Left ventricle myocardium inferior (tissue), 1 donor: ENCODE measurements around the gene TBX18. TPM values are rescaled to one million over a fixed set of nuclear protein-coding genes. Genes with fewer than 3 reads are reported as not detected.

Source experiments
- DNase-seq: peaks from one replicate; pipeline ENCODE4 v3.0.0-alpha.2; 2020
- H3K27ac ChIP-seq: fragments of 200-600 bp; replicated peaks from 2 replicates; pipeline ENCODE4 v1.8.0; 2021
- H3K27me3 ChIP-seq: fragments of 200-600 bp; 2 replicates; pipeline ENCODE4 v1.8.0; 2021; ENCODE audit warnings: low read depth
- H3K36me3 ChIP-seq: fragments of 200-600 bp; 2 replicates; pipeline ENCODE4 v1.8.0; 2021
- H3K4me1 ChIP-seq: fragments of 200-600 bp; 2 replicates; pipeline ENCODE4 v1.8.0; 2021
- H3K4me3 ChIP-seq: fragments of 200-600 bp; 2 replicates; pipeline ENCODE4 v1.8.0; 2021; ENCODE audit warnings: mild to moderate bottlenecking, moderate library complexity
- H3K9me3 ChIP-seq: fragments of 200-600 bp; replicated peaks from 2 replicates; pipeline ENCODE4 v1.8.0; 2021
- CTCF ChIP-seq: fragments of 200-600 bp; IDR thresholded peaks from 2 replicates; pipeline ENCODE4 v1.8.0; 2021; ENCODE audit warnings: antibody characterized with exemption, mild to moderate bottlenecking, borderline replicate concordance
- intact Hi-C: fragments of 100-400 bp; cut with micrococcal nuclease; formaldehyde crosslinking; loops from one replicate; pipeline ENCODE4 v1.11.0; 2022
- total RNA-seq: library from RNA; stranded (reverse); fragmentation: NEBNext Ultra II Directional; extraction: Animal tissue kit (Norgen Biotek cat#: 25700); gene quantifications from one replicate; pipeline ENCODE4 v1.2.1, GENCODE V29; 2021
- donor health status: DM: no; HTN: yes; CAD: no; lungs with severe emphysema.

Gene TBX18
- total RNA-seq, 1 donor from 2014 or later: 3.5 TPM

GRCh38 chr6:84674395-84674794 is 90.0 kb downstream of the TBX18 start:
- no peak for DNase-seq
- Histone ChIP-seq H3K36me3 (no peaks in the 10 kb centered on the region), H3K9me3 (peaks cover 4% of the 10 kb centered on the region), H3K4me3 (no peak overlapping the region), H3K27ac (no peak overlapping the region), H3K4me1 (no peaks in the 10 kb centered on the region), H3K27me3 (no peaks in the 10 kb centered on the region)
- no peak for TF ChIP-seq CTCF
- intact Hi-C loops: no loop called here

GRCh38 chr6:84671183-84671582 is 93.2 kb downstream of the TBX18 start:
- H3K9me3 ChIP-seq: peaks cover 3% of the 10 kb centered on the region
- H3K4me3 ChIP-seq: no peak overlapping the region
- H3K4me1 ChIP-seq: no peaks in the 10 kb centered on the region
- DNase-seq: no peak
- TF ChIP-seq CTCF: no peak
- no peaks in the 10 kb centered on the region for H3K36me3 ChIP-seq
- H3K27me3 ChIP-seq: no peaks in the 10 kb centered on the region
- no peak overlapping the region for H3K27ac ChIP-seq
- intact Hi-C loops: no loop called here

GRCh38 chr6:84669945-84670344 is 94.5 kb downstream of the TBX18 start:
- Histone ChIP-seq H3K4me1 (no peaks in the 10 kb centered on the region), H3K36me3 (no peaks in the 10 kb centered on the region), H3K27me3 (no peaks in the 10 kb centered on the region), H3K27ac (no peak overlapping the region), H3K9me3 (peaks cover 3% of the 10 kb centered on the region), H3K4me3 (no peak overlapping the region)
- TF ChIP-seq CTCF: no peak
- intact Hi-C loops: no loop called here
- DNase-seq: no peak

- Histone ChIP-seq H3K9me3 (peaks cover 3% of the 10 kb centered on the region), H3K4me1 (no peaks in the 10 kb centered on the region), H3K36me3 (no peaks in the 10 kb centered on the region), H3K27ac (no peak overlapping the region), H3K4me3 (no peak overlapping the region), H3K27me3 (no peaks in the 10 kb centered on the region)
- DNase-seq: no peak
- intact Hi-C loops: no loop called here
- TF ChIP-seq CTCF: no peak
These were observed 96.9 kb downstream of the TBX18 start for GRCh38 chr6:84667252-84668213.

- H3K9me3 ChIP-seq: peaks cover 3% of the 10 kb centered on the region
- DNase-seq: no peak
- no peak overlapping the region for H3K4me3 ChIP-seq
- H3K36me3 ChIP-seq: no peaks in the 10 kb centered on the region
- TF ChIP-seq CTCF: no peak
- H3K27ac ChIP-seq: no peak overlapping the region
- no peaks in the 10 kb centered on the region for H3K4me1 ChIP-seq
- intact Hi-C loops: no loop called here
- H3K27me3 ChIP-seq: no peaks in the 10 kb centered on the region
These were observed 99.0 kb downstream of the TBX18 start for GRCh38 chr6:84665401-84665800.
